CD14-positive monocyte (primary cell): ENCODE data around the gene PARD6G. TPM values are rescaled to one million over a fixed set of nuclear protein-coding genes. Genes with fewer than 3 reads are reported as not detected.

Source experiments
- DNase-seq, 3 donors: peaks; one replicate each; pipeline ENCODE4 v3.0.0-alpha.2; 2011 to 2022
- H2AFZ ChIP-seq: 2 replicates; pipeline ENCODE4 v1.6.0; 2012; ENCODE audit warnings: mild to moderate bottlenecking, low read depth, low read length, inconsistent platforms; ENCODE audit not compliant: insufficient read depth, poor library complexity, severe bottlenecking
- H3K27ac ChIP-seq, 2 donors: 1 replicate in 1 of 2; 2 replicates in 1 of 2; pipeline ENCODE4 v1.5.1; 2012 to 2013; ENCODE audit warnings: low read length in 2 of 2, control low read depth in 1 of 2, inconsistent platforms in 1 of 2, low read depth in 1 of 2, mild to moderate bottlenecking in 1 of 2
- H3K27me3 ChIP-seq, 2 donors: one replicate each; pipeline versions ENCODE4 v1.6.0 to v1.6.1; 2011 to 2013; ENCODE audit warnings: low read length in 2 of 2; ENCODE audit not compliant: control insufficient read depth in 2 of 2, insufficient read depth in 2 of 2
- H3K36me3 ChIP-seq, 2 donors: replicated peaks in 1 of 2; 1 replicate in 1 of 2; 2 replicates in 1 of 2; pipeline versions ENCODE4 v1.5.1 to v1.6.1; 2012 to 2013; ENCODE audit warnings: low read length in 2 of 2, control low read depth in 1 of 2, inconsistent platforms in 1 of 2, mild to moderate bottlenecking in 1 of 2; ENCODE audit not compliant: insufficient read depth in 2 of 2, control insufficient read depth in 1 of 2
- H3K4me1 ChIP-seq, 2 donors: 1 replicate in 1 of 2; 2 replicates in 1 of 2; pipeline versions ENCODE4 v1.5.1 to v1.6.1; 2012 to 2013; ENCODE audit warnings: low read length in 2 of 2, control low read depth in 1 of 2, inconsistent platforms in 1 of 2, mild to moderate bottlenecking in 1 of 2, moderate library complexity in 1 of 2; ENCODE audit not compliant: insufficient read depth in 2 of 2, control insufficient read depth in 1 of 2
- H3K4me2 ChIP-seq: replicated peaks from 2 replicates; pipeline ENCODE3; 2012; ENCODE audit warnings: low read length, moderate library complexity, mild to moderate bottlenecking; ENCODE audit not compliant: poor library complexity, severe bottlenecking; ENCODE audit errors: extremely low read depth
- H3K4me3 ChIP-seq, 3 experiments: fragments of 200-600 bp in 1 of 3; sonication (generic) in 1 of 3; replicated peaks in 1 of 3; 1 replicate in 2 of 3; 2 replicates in 1 of 3; pipeline ENCODE4 v1.5.1; 2011 to 2013; ENCODE audit warnings: low read length in 3 of 3, mild to moderate bottlenecking in 3 of 3, control low read depth in 2 of 3, low read depth in 2 of 3, inconsistent platforms in 1 of 3, moderate library complexity in 1 of 3
- H3K79me2 ChIP-seq: 2 replicates; pipeline ENCODE4 v1.6.0; 2012; ENCODE audit warnings: mild to moderate bottlenecking, control low read depth, inconsistent platforms, low read length, moderate library complexity; ENCODE audit not compliant: insufficient read depth
- H3K9ac ChIP-seq: 2 replicates; pipeline ENCODE4 v1.6.0; 2017; ENCODE audit warnings: low read length, mild to moderate bottlenecking; ENCODE audit not compliant: insufficient read depth, poor library complexity, severe bottlenecking
- H3K9me3 ChIP-seq, 2 donors: replicated peaks in 1 of 2; 1 replicate in 1 of 2; 2 replicates in 1 of 2; pipeline versions ENCODE4 v1.5.1 to v1.6.1; 2012 to 2013; ENCODE audit warnings: low read length in 2 of 2, control low read depth in 1 of 2; ENCODE audit not compliant: control insufficient read depth in 1 of 2, insufficient read depth in 1 of 2
- H4K20me1 ChIP-seq: 2 replicates; pipeline ENCODE4 v1.6.0; 2012; ENCODE audit warnings: mild to moderate bottlenecking, low read length, control low read depth, moderate library complexity; ENCODE audit not compliant: insufficient read depth
- H3K27ac Mint-ChIP-seq, 7 donors: one replicate each; pipeline ENCODE4 v1.8.0; 2020; ENCODE audit warnings: mild to moderate bottlenecking in 7 of 7, mixed read lengths in 7 of 7, moderate library complexity in 6 of 7, inconsistent platforms in 2 of 7
- H3K27me3 Mint-ChIP-seq, 3 donors: one replicate each; pipeline ENCODE4 v1.8.0; 2021 to 2022; ENCODE audit warnings: low read depth in 3 of 3, mild to moderate bottlenecking in 3 of 3, mixed read lengths in 3 of 3, moderate library complexity in 3 of 3, inconsistent platforms in 1 of 3
- H3K36me3 Mint-ChIP-seq, 2 donors: one replicate each; pipeline ENCODE4 v1.8.0; 2020; ENCODE audit warnings: mixed read lengths in 2 of 2, inconsistent platforms in 1 of 2, mild to moderate bottlenecking in 1 of 2
- H3K4me1 Mint-ChIP-seq: one replicate; pipeline ENCODE4 v1.8.0; 2020; ENCODE audit warnings: mild to moderate bottlenecking, mixed read lengths
- H3K4me3 Mint-ChIP-seq, 2 donors: one replicate each; pipeline ENCODE4 v1.8.0; 2020; ENCODE audit warnings: mild to moderate bottlenecking in 2 of 2, mixed read lengths in 2 of 2, moderate library complexity in 1 of 2
- H3K9me3 Mint-ChIP-seq, 7 donors: one replicate each; pipeline ENCODE4 v1.8.0; 2020 to 2022; ENCODE audit warnings: mixed read lengths in 7 of 7, mild to moderate bottlenecking in 6 of 7, moderate library complexity in 6 of 7, inconsistent platforms in 2 of 7
- CTCF ChIP-seq: fragments of 200-600 bp; IDR thresholded peaks from one replicate; pipeline ENCODE4 v1.8.0; 2022; ENCODE audit warnings: antibody characterized with exemption, mild to moderate bottlenecking
- WGBS: methylation state at CpG from one replicate; pipeline ENCODE4 v1.1.5; 2013; ENCODE audit warnings: missing lambda C conversion rate; ENCODE audit not compliant: insufficient coverage; 5-methylcytosine and 5-hydroxymethylcytosine counted together
- intact Hi-C, 2 donors: fragments of 100-400 bp; cut with micrococcal nuclease; formaldehyde crosslinking; loops; one replicate each; pipeline versions ENCODE4 v1.15.0 to v1.15.1; 2023
- polyA plus RNA-seq, 3 donors: library from polyadenylated mRNA; depleted of rRNA in 1 of 3; unstranded in 2 of 3; stranded (reverse) in 1 of 3; fragments of 300-500 nt in 2 of 3; fragments of >200 nt in 1 of 3; fragmentation: Illumina TruSeq in 2 of 3; gene quantifications; 1 replicate in 2 of 3; 2 replicates in 1 of 3; pipeline ENCODE4 v1.2.3, GENCODE V29; 2012 to 2021

PARD6G gene
- polyA plus RNA-seq, 3 donors = not detected

GRCh38 chr18:80253871-80254492 is 6.7 kb upstream of the PARD6G start:
- WGBS = 83% methylated on average over 7 of the region's 8 CpGs
- H3K4me2 ChIP-seq = no peak overlapping the region
- peaks cover 0 to 5% of the 10 kb centered on the region in 2 donors for H3K9me3 ChIP-seq
- H4K20me1 ChIP-seq = no peaks in the 10 kb centered on the region
- H2AFZ ChIP-seq = no peak overlapping the region
- intact Hi-C loops = no loop called here
- H3K79me2 ChIP-seq = no peaks in the 10 kb centered on the region
- no peak overlapping the region for H3K4me3 ChIP-seq
- peaks cover 0 to 10% (median 2%) of the 10 kb centered on the region in 7 donors for H3K9me3 Mint-ChIP-seq
- no peaks in the 10 kb centered on the region for H3K36me3 ChIP-seq
- H3K27me3 ChIP-seq = no peaks in the 10 kb centered on the region
- no peaks in the 10 kb centered on the region for H3K4me1 Mint-ChIP-seq
- H3K4me1 ChIP-seq = no peaks in the 10 kb centered on the region
- TF ChIP-seq CTCF = no peak
- no peak overlapping the region for H3K27ac ChIP-seq
- H3K27ac Mint-ChIP-seq = no peak overlapping the region
- H3K4me3 Mint-ChIP-seq = no peak overlapping the region
- H3K9ac ChIP-seq = no peak overlapping the region
- H3K36me3 Mint-ChIP-seq = no peaks in the 10 kb centered on the region
- peaks cover 1 to 10% (median 2%) of the 10 kb centered on the region in 3 donors for H3K27me3 Mint-ChIP-seq
- DNase-seq = no peak

- Histone ChIP-seq H4K20me1 (no peaks in the 10 kb centered on the region), H2AFZ (no peak overlapping the region), H3K27ac (no peak overlapping the region), H3K36me3 (no peaks in the 10 kb centered on the region), H3K4me1 (no peaks in the 10 kb centered on the region), H3K4me2 (no peak overlapping the region), H3K27me3 (peaks cover 0 to under 1% of the 10 kb centered on the region in 2 donors), H3K79me2 (no peaks in the 10 kb centered on the region), H3K9ac (no peak overlapping the region), H3K9me3 (peaks cover 0 to 5% of the 10 kb centered on the region in 2 donors), H3K4me3 (no peak overlapping the region)
- no peak for DNase-seq
- H3K4me3 Mint-ChIP-seq = no peak overlapping the region
- 90% methylated on average over 6 of the region's 8 CpGs for WGBS
- intact Hi-C loops = no loop called here
- no peaks in the 10 kb centered on the region for H3K4me1 Mint-ChIP-seq
- no peak overlapping the region for H3K27ac Mint-ChIP-seq
- peaks cover 0 to 10% (median 2%) of the 10 kb centered on the region in 7 donors for H3K9me3 Mint-ChIP-seq
- no peak for TF ChIP-seq CTCF
- no peaks in the 10 kb centered on the region for H3K36me3 Mint-ChIP-seq
- peaks cover 2 to 10% (median 4%) of the 10 kb centered on the region in 3 donors for H3K27me3 Mint-ChIP-seq
Observed at GRCh38 chr18:80253236-80253635, 5.9 kb upstream of the PARD6G start.
